Mesodermal cell (in vitro differentiated cells): ENCODE results near the gene CYSTM1.

ENCODE experiments used
- H3K27ac ChIP-seq: 2 replicates; pipeline ENCODE4 v1.7.0; 2013; ENCODE audit warnings: mild to moderate bottlenecking, low read depth, low read length, moderate library complexity; ENCODE audit not compliant: severe bottlenecking
- H3K36me3 ChIP-seq: 2 replicates; pipeline ENCODE4 v1.7.1; 2013; ENCODE audit warnings: mild to moderate bottlenecking, low read length, moderate library complexity; ENCODE audit not compliant: control insufficient read depth, insufficient read depth
- H3K4me1 ChIP-seq: one replicate; pipeline ENCODE4 v1.7.1; 2013; ENCODE audit warnings: mild to moderate bottlenecking, low read length; ENCODE audit not compliant: insufficient read depth, control insufficient read depth, poor library complexity, severe bottlenecking
- H3K4me3 ChIP-seq: 2 replicates; pipeline ENCODE4 v1.7.0; 2013; ENCODE audit warnings: low read length, control low read depth, mild to moderate bottlenecking; ENCODE audit not compliant: insufficient read depth, poor library complexity, severe bottlenecking; ENCODE audit errors: extremely low read depth
- H3K9me3 ChIP-seq: 2 replicates; pipeline ENCODE4 v1.7.1; 2013; ENCODE audit warnings: mild to moderate bottlenecking, low read length, moderate library complexity; ENCODE audit not compliant: control insufficient read depth
- WGBS, 2 experiments: methylation state at CpG; one replicate each; pipeline ENCODE4 v1.1.5; 2013; ENCODE audit warnings: missing lambda C conversion rate in 2 of 2; ENCODE audit not compliant: insufficient coverage in 2 of 2; 5-methylcytosine and 5-hydroxymethylcytosine counted together

CYSTM1 gene

DNA sequence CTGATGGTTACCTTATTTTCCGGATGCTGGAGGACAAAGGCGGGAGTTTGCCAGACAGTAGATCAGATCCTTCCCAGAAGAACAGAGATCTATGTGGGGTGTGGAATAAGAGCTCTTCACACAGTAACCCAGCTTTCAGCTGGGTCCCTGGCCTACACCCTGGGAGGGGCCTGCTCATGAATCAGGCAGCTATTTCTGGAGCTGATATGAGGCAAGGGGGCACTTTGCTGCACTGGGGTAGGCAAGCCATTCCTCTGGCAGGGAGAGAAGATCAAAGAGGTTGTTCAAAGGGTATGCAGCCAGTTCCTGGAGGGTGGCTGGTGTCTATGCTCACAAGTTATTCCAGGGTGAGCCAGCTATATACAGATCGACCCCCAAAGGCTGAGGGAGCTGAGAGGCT lies 48.6 kb downstream of the CYSTM1 start:
- H3K4me1 ChIP-seq: peaks cover 35% of the 10 kb centered on the region
- no peak overlapping the region for H3K27ac ChIP-seq
- H3K36me3 ChIP-seq: no peaks in the 10 kb centered on the region
- no peak overlapping the region for H3K4me3 ChIP-seq
- no peaks in the 10 kb centered on the region for H3K9me3 ChIP-seq
- WGBS, 2 experiments: 93 to 96% methylated on average over 3 of the region's 3 CpGs

DNA sequence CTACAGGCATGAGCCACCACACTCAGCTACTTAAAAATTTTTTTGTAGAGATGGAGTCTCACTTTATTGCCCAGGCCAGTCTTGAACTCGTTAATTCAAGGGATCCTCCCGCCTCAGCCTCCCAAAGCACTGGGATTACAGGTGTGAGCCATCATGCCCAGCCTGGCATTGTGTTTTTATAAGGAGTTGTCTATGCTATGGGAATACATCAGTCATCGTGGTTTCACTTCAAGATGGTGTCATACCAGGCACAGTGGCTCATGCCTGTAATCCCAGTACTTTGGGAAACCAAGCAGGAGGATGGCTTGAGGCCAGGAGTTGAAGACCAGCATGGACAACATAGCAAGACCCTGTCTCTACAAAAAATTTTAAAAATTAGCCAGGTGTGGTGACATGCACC lies 49.7 kb downstream of the CYSTM1 start:
- WGBS, 2 experiments: 98% methylated on average over 3 of the region's 3 CpGs
- H3K4me3 ChIP-seq: no peak overlapping the region
- peaks cover 35% of the 10 kb centered on the region for H3K4me1 ChIP-seq
- H3K27ac ChIP-seq: no peak overlapping the region
- no peaks in the 10 kb centered on the region for H3K9me3 ChIP-seq
- no peaks in the 10 kb centered on the region for H3K36me3 ChIP-seq

DNA sequence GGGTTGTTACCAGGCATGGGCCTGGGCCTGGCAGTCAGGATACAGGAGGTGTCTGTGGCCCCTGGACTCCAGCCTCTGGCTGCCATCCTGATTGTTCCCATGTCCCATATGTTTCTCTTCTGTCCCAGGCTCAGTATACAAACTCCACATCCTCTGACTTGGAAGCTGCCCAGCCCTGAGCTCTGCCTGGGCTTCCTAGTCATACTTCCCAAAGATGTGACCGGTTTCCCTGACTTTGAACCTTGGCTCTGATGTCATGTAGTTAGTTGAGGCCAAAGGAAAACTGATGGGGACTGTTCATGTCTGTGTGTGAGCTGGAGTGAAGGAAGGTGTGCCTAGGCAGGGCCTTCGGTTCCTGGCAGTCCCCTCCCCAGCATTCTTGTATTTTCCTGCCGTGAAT lies 50.4 kb downstream of the CYSTM1 start:
- H3K36me3 ChIP-seq: no peaks in the 10 kb centered on the region
- no peak overlapping the region for H3K4me3 ChIP-seq
- 54 to 73% methylated on average over 2 of the region's 3 CpGs for WGBS, 2 experiments
- H3K9me3 ChIP-seq: no peaks in the 10 kb centered on the region
- no peak overlapping the region for H3K27ac ChIP-seq
- peaks cover 30% of the 10 kb centered on the region for H3K4me1 ChIP-seq

DNA sequence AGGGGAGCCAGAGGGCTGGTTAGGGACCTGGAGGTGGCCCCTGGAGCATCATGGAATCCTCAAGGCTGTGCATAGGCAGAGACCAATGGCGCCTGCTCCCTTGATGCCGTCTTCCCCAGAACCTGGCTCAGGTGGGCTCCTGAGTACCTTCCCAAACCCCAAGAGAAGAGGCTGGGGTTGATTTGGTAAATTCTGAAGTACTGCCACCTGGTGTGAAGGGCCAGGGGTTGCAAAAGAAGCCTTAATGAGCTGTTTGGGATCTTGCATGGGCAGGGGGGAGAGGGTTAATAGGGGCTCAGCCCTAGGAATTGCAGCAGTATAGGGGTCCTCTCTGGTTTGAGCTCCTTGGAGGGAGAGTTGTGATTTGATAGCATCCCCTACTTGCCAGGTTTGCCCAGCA lies 52.1 kb downstream of the CYSTM1 start:
- no peak overlapping the region for H3K4me3 ChIP-seq
- H3K36me3 ChIP-seq: no peaks in the 10 kb centered on the region
- WGBS, 2 experiments: 92 to 93% methylated on average over 2 of the region's 2 CpGs
- H3K27ac ChIP-seq: no peak overlapping the region
- H3K4me1 ChIP-seq: peaks cover 15% of the 10 kb centered on the region
- no peaks in the 10 kb centered on the region for H3K9me3 ChIP-seq

DNA sequence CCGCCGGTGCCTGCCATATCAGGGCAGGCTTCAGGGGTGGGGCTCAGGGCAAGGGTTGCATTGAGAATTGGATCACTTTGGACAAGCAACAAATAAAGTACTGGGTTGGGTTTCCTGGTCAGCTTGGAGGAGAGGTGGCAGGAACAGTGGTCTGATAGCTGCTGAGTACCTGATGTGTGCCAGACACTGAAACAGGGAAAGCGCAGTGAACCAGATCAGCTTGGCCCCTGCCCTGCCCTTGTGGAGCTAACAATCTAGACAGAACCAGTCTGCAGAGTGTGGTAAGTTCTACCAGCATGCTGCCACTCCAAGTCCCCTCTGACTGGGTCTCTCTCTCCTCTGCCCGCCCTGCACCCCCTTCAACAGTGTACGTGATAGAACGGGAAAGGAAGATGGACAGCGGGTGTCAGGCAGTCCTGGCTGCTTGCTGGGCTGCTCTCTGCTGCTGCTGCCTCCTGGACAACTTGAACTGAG lies 53.4 kb downstream of the CYSTM1 start:
- WGBS, 2 experiments: 94% methylated on average over 7 of the region's 7 CpGs
- peaks cover 5% of the 10 kb centered on the region for H3K4me1 ChIP-seq
- H3K27ac ChIP-seq: no peak overlapping the region
- H3K4me3 ChIP-seq: no peak overlapping the region
- H3K36me3 ChIP-seq: no peaks in the 10 kb centered on the region
- H3K9me3 ChIP-seq: no peaks in the 10 kb centered on the region

DNA sequence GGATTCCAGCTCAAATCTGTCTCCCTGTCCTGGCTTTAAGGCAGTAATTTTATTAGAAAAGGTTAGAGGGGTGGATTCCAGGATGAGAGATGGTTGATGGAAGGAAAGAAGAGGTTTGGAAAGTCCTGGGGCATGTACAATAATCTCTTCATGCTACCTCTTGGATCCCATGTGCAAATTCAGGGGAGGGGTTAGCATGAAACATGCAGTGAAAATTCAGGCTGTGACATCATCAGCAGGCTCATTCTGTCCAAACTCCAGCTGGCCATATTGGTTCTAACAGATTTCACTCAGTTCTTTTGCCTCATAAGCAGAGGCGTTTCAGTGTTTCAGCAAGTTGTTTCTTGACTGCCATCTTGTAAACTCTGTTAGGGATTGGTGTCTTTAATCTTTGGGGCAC lies 55.4 kb downstream of the CYSTM1 start:
- Histone ChIP-seq H3K36me3 (no peaks in the 10 kb centered on the region), H3K4me3 (no peak overlapping the region), H3K27ac (no peak overlapping the region), H3K4me1 (no peaks in the 10 kb centered on the region), H3K9me3 (no peaks in the 10 kb centered on the region)
- 100% methylated on average over 1 of the region's 1 CpG; no CpG with 5 or more reads in 1 of the 2 experiments for WGBS, 2 experiments

DNA sequence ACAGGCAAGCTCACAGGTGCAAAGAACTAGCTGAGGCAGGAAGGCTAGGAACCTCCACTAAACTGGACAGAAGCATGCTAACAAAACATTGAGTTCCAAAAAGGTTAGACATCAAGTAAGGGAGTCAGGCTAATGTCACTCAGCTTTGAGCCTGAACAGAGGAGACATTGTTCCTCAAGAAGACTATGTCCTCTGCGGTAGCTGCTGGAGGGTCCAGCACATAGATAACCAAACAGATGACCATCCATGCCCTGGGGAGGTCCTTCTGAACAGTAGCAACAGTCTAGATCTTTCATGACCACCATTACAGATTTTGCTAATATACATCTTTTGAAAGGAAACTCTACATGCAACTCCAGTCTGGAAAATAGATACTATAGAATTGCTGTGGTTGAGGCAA lies 57.7 kb downstream of the CYSTM1 start:
- H3K4me1 ChIP-seq: no peaks in the 10 kb centered on the region
- no peaks in the 10 kb centered on the region for H3K36me3 ChIP-seq
- H3K9me3 ChIP-seq: no peaks in the 10 kb centered on the region
- H3K27ac ChIP-seq: no peak overlapping the region
- no peak overlapping the region for H3K4me3 ChIP-seq
- WGBS, 2 experiments: 100% methylated on average over 1 of the region's 1 CpG; no CpG with 5 or more reads in 1 of the 2 experiments

DNA sequence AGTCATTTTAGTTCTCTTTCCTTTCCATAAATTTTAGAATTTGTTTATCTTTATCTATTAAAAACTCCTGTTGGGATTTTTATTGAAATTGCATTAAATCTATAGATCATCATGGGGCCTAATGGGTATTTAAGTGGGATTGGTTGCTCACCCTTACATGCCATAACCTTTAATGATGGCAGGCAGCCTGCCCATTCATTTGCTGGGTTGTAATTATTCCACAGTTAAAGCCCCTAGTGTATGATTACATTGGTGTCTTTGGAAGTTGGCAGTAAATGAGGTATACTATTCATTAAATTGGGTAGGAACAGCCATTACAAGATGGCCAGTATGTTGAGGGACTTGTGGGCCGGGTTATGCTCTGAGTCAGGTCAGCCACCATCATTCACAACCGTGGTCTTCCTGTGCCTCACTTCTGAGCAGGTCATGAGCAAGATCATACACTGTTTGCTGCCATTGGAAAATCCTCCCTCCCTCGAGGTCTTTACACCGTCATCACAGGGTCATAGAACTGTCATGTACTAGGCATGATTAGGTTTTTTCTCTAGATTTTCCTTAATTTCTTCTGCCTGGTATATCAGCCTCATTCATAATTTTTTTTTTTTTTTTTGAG lies 59.5 kb downstream of the CYSTM1 start:
- 93 to 100% methylated on average over 2 to 3 of the region's 4 CpGs for WGBS, 2 experiments
- H3K27ac ChIP-seq: no peak overlapping the region
- H3K4me1 ChIP-seq: no peaks in the 10 kb centered on the region
- no peaks in the 10 kb centered on the region for H3K36me3 ChIP-seq
- no peaks in the 10 kb centered on the region for H3K9me3 ChIP-seq
- H3K4me3 ChIP-seq: no peak overlapping the region

DNA sequence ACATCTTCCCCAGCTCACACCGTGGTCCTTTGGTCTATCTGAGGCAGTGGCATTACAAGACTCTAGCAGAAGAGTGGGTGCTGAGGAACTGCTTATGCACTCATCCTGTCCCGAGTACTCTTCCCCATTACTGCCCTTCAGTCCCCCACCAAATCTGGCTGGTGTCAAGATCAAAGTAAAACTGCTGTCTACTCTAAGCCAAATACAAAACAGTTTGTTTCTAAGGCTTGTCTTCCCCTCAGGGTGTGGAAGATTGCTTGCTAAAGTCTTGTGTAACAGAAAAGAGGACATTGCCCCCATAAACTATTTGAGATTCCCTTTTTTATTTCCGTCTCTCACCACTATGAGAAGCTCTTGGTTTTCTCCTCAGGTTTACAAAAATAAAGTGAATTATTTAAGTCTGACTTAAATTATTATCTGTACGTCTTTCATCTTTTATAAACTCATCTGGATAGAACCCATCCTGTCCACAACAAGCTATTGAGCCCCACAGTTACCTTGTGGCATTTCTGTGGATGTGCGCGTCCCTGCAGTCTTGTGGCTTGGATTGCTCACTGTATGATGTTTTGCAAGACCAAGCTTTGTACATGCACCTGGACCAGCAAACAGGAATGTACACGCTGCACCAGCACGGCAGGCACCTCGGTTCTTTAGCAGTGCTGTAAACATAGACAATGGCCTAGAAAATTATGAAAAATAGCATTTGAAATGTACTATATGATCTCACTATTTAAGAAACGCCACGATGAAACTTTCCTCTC lies 61.0 kb downstream of the CYSTM1 start:
- Histone ChIP-seq H3K27ac (no peak overlapping the region), H3K4me1 (peaks cover 8% of the 10 kb centered on the region)
- 95 to 96% methylated on average over 3 to 6 of the region's 11 CpGs for WGBS, 2 experiments

DNA sequence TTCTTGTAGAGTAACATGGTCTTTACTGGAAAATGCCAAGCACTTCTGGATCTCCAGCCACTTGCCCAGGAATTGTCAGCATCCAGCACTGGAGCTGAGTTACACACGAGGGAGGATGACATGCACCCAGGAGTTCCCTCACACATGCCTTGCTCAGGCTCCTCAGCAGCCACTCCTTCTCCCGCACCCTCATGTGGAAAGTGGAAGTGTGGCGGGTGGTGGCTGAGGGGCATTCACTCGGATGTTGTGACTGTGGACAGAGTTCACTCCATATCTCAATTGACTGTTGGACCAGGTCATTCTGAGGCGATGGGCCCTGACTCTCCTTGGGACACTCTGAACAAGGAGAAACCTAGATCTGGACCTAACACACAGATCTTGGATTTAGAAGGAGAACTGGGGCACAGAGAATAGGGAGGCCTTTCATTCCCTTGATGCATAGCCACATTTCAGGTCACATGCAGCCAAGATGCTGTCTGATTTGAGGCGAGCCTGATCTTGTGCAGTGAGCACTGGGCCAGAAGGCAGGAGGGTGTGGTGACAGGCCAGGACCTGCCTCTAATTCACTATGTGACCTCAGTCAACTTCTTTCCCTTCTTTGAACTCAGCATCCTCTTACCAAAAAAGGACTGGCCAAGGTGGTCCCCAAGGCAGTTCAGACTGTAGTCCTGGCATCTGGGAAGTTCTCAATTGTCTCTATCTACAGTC lies 62.1 kb downstream of the CYSTM1 start:
- no peaks in the 10 kb centered on the region for H3K9me3 ChIP-seq
- 83 to 96% methylated on average over 2 to 3 of the region's 6 CpGs for WGBS, 2 experiments
- no peak overlapping the region for H3K27ac ChIP-seq
- peaks cover 19% of the 10 kb centered on the region for H3K4me1 ChIP-seq
- H3K4me3 ChIP-seq: no peak overlapping the region
- no peaks in the 10 kb centered on the region for H3K36me3 ChIP-seq

More for the DNA sequence above, 61.0 kb downstream of the CYSTM1 start:
- Histone ChIP-seq H3K36me3 (no peaks in the 10 kb centered on the region), H3K4me3 (no peak overlapping the region), H3K9me3 (no peaks in the 10 kb centered on the region)
